Neural cell (in vitro differentiated cells): ENCODE measurements around the gene ABHD17B. TPM values are rescaled to one million over a fixed set of nuclear protein-coding genes. Genes with fewer than 3 reads are reported as not detected.

Source experiments
- H2AFZ ChIP-seq: fragments of 200-600, 300-800 bp; sonication (generic), shearing (Covaris generic); 2 replicates; pipeline ENCODE4 v1.6.0; 2014; ENCODE audit warnings: low read depth, mild to moderate bottlenecking, antibody characterized with exemption, low read length, moderate library complexity
- H3F3A ChIP-seq: fragments of 200-600 bp; shearing (Covaris generic); 2 replicates; pipeline ENCODE4 v1.6.1; 2016; ENCODE audit warnings: mild to moderate bottlenecking, moderate library complexity, mixed read lengths, antibody characterized with exemption, low read length; ENCODE audit not compliant: insufficient read depth, poor library complexity, severe bottlenecking
- H3K27ac ChIP-seq: fragments of 200-600, 300-800 bp; sonication (generic), shearing (Covaris generic); 2 replicates; pipeline ENCODE4 v1.5.1; 2014; ENCODE audit warnings: mild to moderate bottlenecking, low read length, moderate library complexity
- H3K27me3 ChIP-seq: fragments of 300-800, 200-600 bp; sonication (generic), shearing (Covaris generic); 2 replicates; pipeline ENCODE4 v1.6.0; 2014; ENCODE audit warnings: mild to moderate bottlenecking, low read depth, low read length, moderate library complexity; ENCODE audit not compliant: insufficient read depth
- H3K36me3 ChIP-seq: fragments of 300-800, 200-600 bp; sonication (generic), shearing (Covaris generic); 2 replicates; pipeline ENCODE4 v1.5.1; 2014; ENCODE audit warnings: mild to moderate bottlenecking, antibody characterized with exemption, low read length, moderate library complexity; ENCODE audit not compliant: insufficient read depth
- H3K4me2 ChIP-seq: fragments of 300-800, 200-600 bp; sonication (generic), shearing (Covaris generic); 2 replicates; pipeline ENCODE4 v1.6.0; 2014; ENCODE audit warnings: mild to moderate bottlenecking, low read length
- H3K4me3 ChIP-seq: fragments of 300-800, 200-600 bp; sonication (generic), shearing (Covaris generic); 2 replicates; pipeline ENCODE4 v1.5.1; 2014; ENCODE audit warnings: mild to moderate bottlenecking, low read length, moderate library complexity
- H3K79me2 ChIP-seq: fragments of 200-600 bp; shearing (Covaris generic); replicated peaks from 2 replicates; pipeline ENCODE4 v1.6.0; 2014; ENCODE audit warnings: mild to moderate bottlenecking, low read length, moderate library complexity; ENCODE audit not compliant: insufficient read depth
- H3K9ac ChIP-seq: fragments of 300-800, 200-600 bp; sonication (generic), shearing (Covaris generic); 2 replicates; pipeline ENCODE4 v1.6.1; 2016; ENCODE audit warnings: mild to moderate bottlenecking, low read length, mixed read lengths
- H3K9me2 ChIP-seq: fragments of 200-600 bp; shearing (Covaris generic); 2 replicates; pipeline ENCODE4 v1.6.1; 2016; ENCODE audit warnings: mild to moderate bottlenecking, low read length, mixed read lengths; ENCODE audit not compliant: insufficient read depth
- H3K9me3 ChIP-seq: fragments of 200-600, 300-800 bp; sonication (generic), shearing (Covaris generic); 2 replicates; pipeline ENCODE4 v1.6.1; 2016; ENCODE audit warnings: mild to moderate bottlenecking, mixed run types, low read length, moderate library complexity, mixed read lengths
- H4K20me1 ChIP-seq: fragments of 200-600 bp; shearing (Covaris generic); 2 replicates; pipeline ENCODE4 v1.6.1; 2016; ENCODE audit warnings: mild to moderate bottlenecking, mixed run types; ENCODE audit not compliant: insufficient read depth
- CTCF ChIP-seq: fragments of 450-650 bp; IDR thresholded peaks from 2 replicates; pipeline ENCODE4 v1.5.1; 2014; ENCODE audit warnings: antibody characterized with exemption, mild to moderate bottlenecking, moderate library complexity; ENCODE audit not compliant: poor library complexity, severe bottlenecking
- EP300 ChIP-seq: fragments of 450-650 bp; conservative IDR thresholded peaks from 2 replicates; pipeline ENCODE4 v1.6.1; 2014; ENCODE audit warnings: antibody characterized with exemption, mild to moderate bottlenecking, moderate library complexity; ENCODE audit not compliant: poor library complexity, severe bottlenecking
- EZH2 ChIP-seq: fragments of 200-600, 300-800 bp; shearing (Covaris generic), sonication (generic); IDR thresholded peaks from 2 replicates; pipeline ENCODE4 v1.6.1; 2014; ENCODE audit warnings: antibody characterized with exemption, low read length, borderline replicate concordance, mild to moderate bottlenecking; ENCODE audit not compliant: insufficient read depth, poor library complexity, severe bottlenecking
- MXI1 ChIP-seq: fragments of 450-650 bp; conservative IDR thresholded peaks from 2 replicates; pipeline ENCODE4 v1.6.1; 2014; ENCODE audit warnings: antibody characterized with exemption, mild to moderate bottlenecking; ENCODE audit not compliant: poor library complexity, severe bottlenecking
- POLR2AphosphoS5 ChIP-seq: IDR thresholded peaks from 2 replicates; pipeline ENCODE4 v1.6.1; 2012
- RAD21 ChIP-seq: fragments of 450-650 bp; conservative IDR thresholded peaks from 2 replicates; pipeline ENCODE4 v1.6.1; 2014; ENCODE audit warnings: antibody characterized with exemption, mild to moderate bottlenecking, moderate library complexity
- REST ChIP-seq: IDR thresholded peaks from 2 replicates; pipeline ENCODE4 v1.6.1; 2012; ENCODE audit warnings: borderline replicate concordance
- SMC3 ChIP-seq: fragments of 450-650 bp; conservative IDR thresholded peaks from 2 replicates; pipeline ENCODE4 v1.6.1; 2014; ENCODE audit warnings: antibody characterized with exemption, mild to moderate bottlenecking, moderate library complexity; ENCODE audit not compliant: poor library complexity
- TAF1 ChIP-seq: IDR thresholded peaks from 2 replicates; pipeline ENCODE4 v1.6.1; 2012; ENCODE audit warnings: low read depth
- polyA plus RNA-seq: library from polyadenylated mRNA; depleted of rRNA; stranded (reverse); fragments of >200 nt; gene quantifications from 2 replicates; pipeline ENCODE4 v1.2.3, GENCODE V29; 2014

The ABHD17B gene
- polyA plus RNA-seq, 1 donor from 2014 or later = 53.0 TPM

- Histone ChIP-seq H3K4me3 (no peak overlapping the region), H3K27ac (no peak overlapping the region), H3K9ac (no peak overlapping the region), H3F3A (no peaks in the 10 kb centered on the region), H3K4me2 (no peak overlapping the region), H3K36me3 (no peaks in the 10 kb centered on the region), H3K79me2 (no peaks in the 10 kb centered on the region), H3K9me3 (peaks cover 6% of the 10 kb centered on the region), H4K20me1 (no peaks in the 10 kb centered on the region), H3K9me2 (no peaks in the 10 kb centered on the region), H2AFZ (no peak overlapping the region), H3K27me3 (no peaks in the 10 kb centered on the region)
- no peak for TF ChIP-seq REST
- TF ChIP-seq EZH2 = no peak
- no peak for TF ChIP-seq CTCF
- no peak for TF ChIP-seq MXI1
- no peak for TF ChIP-seq RAD21
- no peak for TF ChIP-seq TAF1
- TF ChIP-seq POLR2AphosphoS5 = no peak
- TF ChIP-seq SMC3 = no peak
- TF ChIP-seq EP300 = no peak
Measured at GRCh38 chr9:71835596-71835995, 75.4 kb downstream of the ABHD17B start.

GRCh38 chr9:71830929-71831328 lies 80.1 kb downstream of the ABHD17B start:
- no peaks in the 10 kb centered on the region for H3K79me2 ChIP-seq
- H3K4me3 ChIP-seq = no peak overlapping the region
- H3K9ac ChIP-seq = no peak overlapping the region
- no peaks in the 10 kb centered on the region for H4K20me1 ChIP-seq
- no peaks in the 10 kb centered on the region for H3K9me2 ChIP-seq
- no peaks in the 10 kb centered on the region for H3K36me3 ChIP-seq
- TF ChIP-seq CTCF (no peak), MXI1 (no peak), SMC3 (no peak), EZH2 (no peak), TAF1 (no peak), EP300 (no peak), POLR2AphosphoS5 (no peak), RAD21 (no peak)
- H3F3A ChIP-seq = no peaks in the 10 kb centered on the region
- peaks cover 6% of the 10 kb centered on the region for H3K9me3 ChIP-seq
- no peak overlapping the region for H3K27ac ChIP-seq
- no peak overlapping the region for H3K4me2 ChIP-seq
- no peak overlapping the region for H2AFZ ChIP-seq
- no peaks in the 10 kb centered on the region for H3K27me3 ChIP-seq
